Bronchial epithelial cell (primary cell): ENCODE measurements around the gene CLCNKA. TPM values are rescaled to one million over a fixed set of nuclear protein-coding genes. Genes with fewer than 3 reads are reported as not detected.

Experiments used
- DNase-seq: peaks from one replicate; pipeline ENCODE4 v3.0.0-alpha.2; 2010; ENCODE audit warnings: low read depth
- FAIRE-seq: peaks from 2 replicates; lab custom pipeline; 2011; peaks lifted over from hg19 to GRCh38; lab: Jason Lieb, UNC
- H3K27me3 ChIP-seq: 2 replicates; pipeline ENCODE4 v1.5.1; 2011; ENCODE audit warnings: low read length; ENCODE audit not compliant: control insufficient read depth, insufficient read depth
- H3K36me3 ChIP-seq: 2 replicates; pipeline ENCODE4 v1.5.1; 2011; ENCODE audit warnings: low read length; ENCODE audit not compliant: control insufficient read depth, insufficient read depth
- H3K4me3 ChIP-seq: 2 replicates; pipeline ENCODE4 v1.5.1; 2011; ENCODE audit warnings: mild to moderate bottlenecking, low read depth, low read length, control low read depth
- total RNA-seq: library from RNA; depleted of rRNA; stranded (reverse); fragments of >200 nt; gene quantifications from 2 replicates; pipeline ENCODE4 v1.2.1, GENCODE V29; 2014
- TF ChIP-seq, protein P1 (sequence below): IDR thresholded peaks from 2 replicates; pipeline ENCODE4 v1.5.1; 2011; ENCODE audit warnings: mild to moderate bottlenecking, moderate library complexity, low read length, control low read depth, inconsistent platforms; ENCODE audit not compliant: insufficient read depth, severe bottlenecking

The CLCNKA gene
- total RNA-seq, 1 donor from 2014 or later: not detected

GRCh38 chr1:16074217-16074616 is 52.4 kb downstream of the CLCNKA start:
- TF ChIP-seq, protein P1, sequence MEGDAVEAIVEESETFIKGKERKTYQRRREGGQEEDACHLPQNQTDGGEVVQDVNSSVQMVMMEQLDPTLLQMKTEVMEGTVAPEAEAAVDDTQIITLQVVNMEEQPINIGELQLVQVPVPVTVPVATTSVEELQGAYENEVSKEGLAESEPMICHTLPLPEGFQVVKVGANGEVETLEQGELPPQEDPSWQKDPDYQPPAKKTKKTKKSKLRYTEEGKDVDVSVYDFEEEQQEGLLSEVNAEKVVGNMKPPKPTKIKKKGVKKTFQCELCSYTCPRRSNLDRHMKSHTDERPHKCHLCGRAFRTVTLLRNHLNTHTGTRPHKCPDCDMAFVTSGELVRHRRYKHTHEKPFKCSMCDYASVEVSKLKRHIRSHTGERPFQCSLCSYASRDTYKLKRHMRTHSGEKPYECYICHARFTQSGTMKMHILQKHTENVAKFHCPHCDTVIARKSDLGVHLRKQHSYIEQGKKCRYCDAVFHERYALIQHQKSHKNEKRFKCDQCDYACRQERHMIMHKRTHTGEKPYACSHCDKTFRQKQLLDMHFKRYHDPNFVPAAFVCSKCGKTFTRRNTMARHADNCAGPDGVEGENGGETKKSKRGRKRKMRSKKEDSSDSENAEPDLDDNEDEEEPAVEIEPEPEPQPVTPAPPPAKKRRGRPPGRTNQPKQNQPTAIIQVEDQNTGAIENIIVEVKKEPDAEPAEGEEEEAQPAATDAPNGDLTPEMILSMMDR: no peak
- Histone ChIP-seq H3K27me3 (no peaks in the 10 kb centered on the region), H3K4me3 (no peak overlapping the region), H3K36me3 (no peaks in the 10 kb centered on the region)
- DNase-seq (no peak), FAIRE-seq (peak; percentile 70)

GRCh38 chr1:16075337-16076030 is 53.6 kb downstream of the CLCNKA start:
- TF ChIP-seq, protein P1: no peak
- Histone ChIP-seq H3K27me3 (no peaks in the 10 kb centered on the region), H3K36me3 (no peaks in the 10 kb centered on the region), H3K4me3 (no peak overlapping the region)
- DNase-seq (peak; percentile 62), FAIRE-seq (no peak)

DNA sequence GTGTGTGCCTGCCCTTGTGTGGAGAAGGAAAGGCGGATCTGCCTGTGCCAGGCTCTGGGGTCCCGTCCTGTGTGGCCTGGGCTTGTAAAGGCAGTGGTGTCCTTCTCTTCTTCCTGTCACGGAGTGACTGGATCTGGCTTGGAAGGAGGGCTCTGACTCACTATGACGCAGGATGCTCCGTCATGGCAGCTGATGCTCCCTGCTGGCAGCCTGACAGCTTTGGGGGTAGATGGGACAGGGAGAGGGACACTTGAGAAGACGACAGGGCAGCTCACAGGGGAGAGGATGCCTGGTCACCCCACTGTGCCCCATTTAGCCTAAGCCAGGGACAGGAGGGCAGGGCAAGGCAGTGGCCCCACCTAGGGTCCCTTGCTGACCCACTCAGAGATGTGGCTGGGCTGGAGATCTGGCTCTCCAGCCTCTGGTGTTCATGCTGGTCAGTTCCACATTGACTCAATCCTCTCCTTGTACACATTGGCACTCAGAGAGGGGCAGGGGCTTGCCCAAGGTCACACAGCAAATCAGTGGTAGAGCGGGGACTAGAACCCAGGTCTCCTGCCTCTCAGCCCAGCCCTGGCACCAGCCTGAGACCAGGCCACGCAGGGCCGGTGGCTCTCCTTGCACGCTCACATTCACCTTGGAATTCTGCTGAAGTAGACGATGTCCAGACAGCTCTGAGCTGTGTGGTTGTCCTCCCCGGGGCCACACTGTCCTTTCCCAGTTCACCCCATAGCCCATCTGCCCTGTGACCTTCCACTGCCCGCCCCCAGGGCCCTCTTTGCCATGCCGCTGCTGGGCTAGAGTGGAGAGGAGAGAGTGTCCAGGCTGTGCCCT is 54.4 kb downstream of the CLCNKA start:
- Histone ChIP-seq H3K36me3 (no peaks in the 10 kb centered on the region), H3K4me3 (no peak overlapping the region), H3K27me3 (no peaks in the 10 kb centered on the region)
- TF ChIP-seq, protein P1: no peak
- DNase-seq (peak; percentile 91), FAIRE-seq (peak; percentile 77)

DNA sequence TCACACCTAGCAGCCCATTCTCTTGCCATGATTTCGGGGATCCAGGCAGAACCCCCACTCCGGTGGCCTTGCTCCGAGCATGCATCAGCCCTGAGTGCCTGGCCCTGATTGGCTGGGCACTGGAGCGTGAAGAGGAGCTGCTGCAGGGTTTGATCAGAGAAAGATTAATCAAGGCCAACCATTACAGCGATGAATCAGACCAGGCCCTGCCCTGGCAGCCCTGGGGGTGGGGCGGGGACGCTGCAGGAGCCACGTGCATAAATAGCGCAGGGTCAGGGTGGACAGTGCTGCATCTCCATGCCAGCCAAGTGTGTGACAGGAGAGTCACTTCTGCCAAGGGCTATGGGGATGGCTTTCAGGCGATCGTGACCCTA is 55.0 kb downstream of the CLCNKA start:
- H3K4me3 ChIP-seq: no peak overlapping the region
- FAIRE-seq (no peak), DNase-seq (peak; percentile 42)
- TF ChIP-seq, protein P1: no peak
- no peaks in the 10 kb centered on the region for H3K36me3 ChIP-seq
- H3K27me3 ChIP-seq: no peaks in the 10 kb centered on the region

DNA sequence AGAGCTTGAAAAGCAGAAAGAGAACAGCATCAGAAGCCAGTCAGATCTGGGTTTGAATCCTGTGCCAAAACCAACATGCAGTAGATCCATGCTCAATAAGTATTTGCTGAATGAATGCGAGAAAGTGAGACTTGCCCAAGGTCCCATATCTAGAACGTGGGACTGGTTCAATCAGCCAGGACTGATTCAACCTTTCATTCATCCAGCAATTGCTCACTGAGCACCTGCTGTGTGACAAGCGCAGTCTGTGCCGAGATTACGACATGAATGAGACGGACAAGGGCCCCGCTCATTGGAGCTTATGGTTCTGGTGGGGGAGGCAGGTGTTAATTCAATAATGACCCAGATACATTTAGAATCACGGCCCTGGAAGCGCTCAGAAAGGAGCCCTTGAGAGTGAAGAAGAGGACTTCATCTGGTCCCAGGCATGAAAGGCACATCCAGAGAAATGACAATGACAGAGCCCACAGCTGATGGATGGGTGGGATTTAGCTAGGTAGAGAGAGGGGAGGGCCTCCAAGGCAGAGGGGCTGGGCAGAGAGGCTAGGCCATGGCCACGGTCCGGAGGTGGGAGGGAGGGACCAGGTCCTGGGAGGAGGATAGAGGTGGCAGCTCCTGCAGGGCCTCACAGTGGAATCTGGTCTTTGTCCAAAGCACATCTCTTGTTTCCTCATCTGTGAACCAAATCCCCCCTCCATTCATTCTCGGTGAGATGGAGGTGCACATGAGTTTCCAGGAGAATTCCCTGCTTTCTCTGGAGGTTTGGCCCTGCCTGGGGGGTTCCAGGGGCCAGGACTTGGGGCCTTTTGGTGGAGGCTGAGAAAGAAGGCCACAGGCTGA is 55.8 kb downstream of the CLCNKA start:
- FAIRE-seq (peak; percentile 85), DNase-seq (no peak)
- no peaks in the 10 kb centered on the region for H3K36me3 ChIP-seq
- no peak overlapping the region for H3K4me3 ChIP-seq
- TF ChIP-seq, protein P1: no peak
- no peaks in the 10 kb centered on the region for H3K27me3 ChIP-seq
